Liver (tissue), 9 donors: ENCODE data around the gene ETV3L. TPM values are rescaled to one million over a fixed set of nuclear protein-coding genes. Genes with fewer than 3 reads are reported as not detected.

Source experiments
- DNase-seq: peaks from one replicate; pipeline ENCODE4 v3.0.0-alpha.2; 2017; ENCODE audit warnings: low spot score
- H3K27ac ChIP-seq, 2 donors: one replicate each; pipeline ENCODE4 v1.7.0; 2013; ENCODE audit warnings: inconsistent platforms in 2 of 2, low read length in 2 of 2, control low read depth in 1 of 2, low read depth in 1 of 2, mild to moderate bottlenecking in 1 of 2
- H3K27me3 ChIP-seq, 4 donors: one replicate each; pipeline versions ENCODE4 v1.6.1 to v1.7.0; 2013; ENCODE audit warnings: low read length in 3 of 4, inconsistent platforms in 1 of 4, mild to moderate bottlenecking in 1 of 4, moderate library complexity in 1 of 4; ENCODE audit not compliant: control insufficient read depth in 4 of 4, insufficient read depth in 4 of 4
- H3K36me3 ChIP-seq, 4 donors: one replicate each; pipeline versions ENCODE4 v1.6.1 to v1.7.0; 2013; ENCODE audit warnings: low read length in 3 of 4, mild to moderate bottlenecking in 3 of 4, low read depth in 1 of 4, moderate library complexity in 1 of 4; ENCODE audit not compliant: control insufficient read depth in 4 of 4, insufficient read depth in 3 of 4
- H3K4me1 ChIP-seq, 4 donors: one replicate each; pipeline versions ENCODE4 v1.6.1 to v1.7.0; 2013; ENCODE audit warnings: low read length in 3 of 4, mild to moderate bottlenecking in 3 of 4, moderate library complexity in 1 of 4; ENCODE audit not compliant: control insufficient read depth in 4 of 4, insufficient read depth in 4 of 4
- H3K4me3 ChIP-seq, 3 donors: one replicate each; pipeline versions ENCODE4 v1.6.1 to v1.7.0; 2013; ENCODE audit warnings: low read length in 3 of 3, control low read depth in 1 of 3, low read depth in 1 of 3, mild to moderate bottlenecking in 1 of 3
- H3K9ac ChIP-seq, 2 donors: one replicate each; pipeline ENCODE4 v1.7.0; 2013; ENCODE audit warnings: low read length in 2 of 2, mild to moderate bottlenecking in 2 of 2, moderate library complexity in 2 of 2, control low read depth in 1 of 2, low read depth in 1 of 2
- H3K9me3 ChIP-seq, 4 donors: one replicate each; pipeline versions ENCODE4 v1.6.1 to v1.7.0; 2013; ENCODE audit warnings: low read length in 3 of 4; ENCODE audit not compliant: control insufficient read depth in 4 of 4
- EGR1 ChIP-seq, 2 donors: IDR thresholded peaks; 2 replicates each; pipeline ENCODE4 v1.6.1; 2016 to 2018; ENCODE audit warnings: antibody characterized with exemption in 2 of 2, low read depth in 2 of 2
- FOXA1 ChIP-seq: IDR thresholded peaks from 2 replicates; pipeline ENCODE4 v1.6.1; 2016; ENCODE audit warnings: antibody characterized with exemption
- FOXA2 ChIP-seq: IDR thresholded peaks from 2 replicates; pipeline ENCODE4 v1.6.1; 2016; ENCODE audit warnings: antibody characterized with exemption
- GABPA ChIP-seq, 2 donors: IDR thresholded peaks in 1 of 2; conservative IDR thresholded peaks in 1 of 2; 2 replicates each; pipeline ENCODE4 v1.6.1; 2016; ENCODE audit warnings: antibody characterized with exemption in 2 of 2, mild to moderate bottlenecking in 1 of 2, moderate library complexity in 1 of 2
- HNF4A ChIP-seq, 2 donors: conservative IDR thresholded peaks; 2 replicates each; pipeline ENCODE4 v1.6.1; 2016; ENCODE audit warnings: antibody characterized with exemption in 2 of 2, mild to moderate bottlenecking in 2 of 2
- HNF4G ChIP-seq: IDR thresholded peaks from 2 replicates; pipeline ENCODE4 v1.6.1; 2016; ENCODE audit warnings: antibody characterized with exemption
- JUND ChIP-seq, 2 donors: IDR thresholded peaks; 2 replicates each; pipeline ENCODE4 v1.6.1; 2016; ENCODE audit warnings: antibody characterized with exemption in 2 of 2
- NR2F2 ChIP-seq: IDR thresholded peaks from 2 replicates; pipeline ENCODE4 v1.6.1; 2016; ENCODE audit warnings: antibody characterized with exemption
- RAD21 ChIP-seq, 2 donors: IDR thresholded peaks; 2 replicates each; pipeline ENCODE4 v1.6.1; 2016; ENCODE audit warnings: antibody characterized with exemption in 2 of 2, mild to moderate bottlenecking in 2 of 2
- RXRA ChIP-seq, 2 donors: IDR thresholded peaks; 2 replicates each; pipeline ENCODE4 v1.6.1; 2017 to 2018; ENCODE audit warnings: antibody characterized with exemption in 2 of 2, mild to moderate bottlenecking in 1 of 2
- SP1 ChIP-seq: IDR thresholded peaks from 2 replicates; pipeline ENCODE4 v1.6.1; 2018; ENCODE audit warnings: antibody characterized with exemption, mild to moderate bottlenecking
- YY1 ChIP-seq: IDR thresholded peaks from 2 replicates; pipeline ENCODE4 v1.6.1; 2016; ENCODE audit warnings: antibody characterized with exemption, mild to moderate bottlenecking
- WGBS: extraction: QIAGEN DNeasy Blood & Tissue Kit; methylation state at CpG from one replicate; pipeline ENCODE4 v1.1.7; 2013; 5-methylcytosine and 5-hydroxymethylcytosine counted together
- polyA plus RNA-seq, 2 donors: library from polyadenylated mRNA; stranded (reverse) in 1 of 2; unstranded in 1 of 2; fragments of 200-250 nt in 1 of 2; fragments of >200 nt in 1 of 2; fragmentation: Nextera tagmentation in 1 of 2; extraction: Ambion mirVana in 1 of 2; gene quantifications; one replicate each; pipeline versions ENCODE4 v1.2.1 to v1.2.3, GENCODE V29; 2013 to 2015
- total RNA-seq, 2 donors: library from RNA; depleted of rRNA; stranded (reverse); fragments of >200 nt; gene quantifications; one replicate each; pipeline ENCODE4 v1.2.3, GENCODE V29; 2014
- TF ChIP-seq, protein P1 (sequence below): IDR thresholded peaks from 2 replicates; pipeline ENCODE4 v1.6.1; 2016; ENCODE audit warnings: antibody characterized with exemption
- TF ChIP-seq, protein P2 (sequence below): IDR thresholded peaks from 2 replicates; pipeline ENCODE4 v1.6.1; 2016; ENCODE audit warnings: antibody characterized with exemption, mild to moderate bottlenecking
- TF ChIP-seq, protein P3 (sequence below): IDR thresholded peaks from 2 replicates; pipeline ENCODE4 v1.6.1; 2016; ENCODE audit warnings: antibody characterized with exemption
- TF ChIP-seq, protein P4 (sequence below): IDR thresholded peaks from 2 replicates; pipeline ENCODE4 v1.6.1; 2016; ENCODE audit warnings: antibody characterized with exemption
- donor health status: healthy.
- donor health status: healthy.
- donor health status: healthy.
- donor health status: healthy.
- donor health status: healthy.

Gene ETV3L
- total and polyA plus RNA-seq, 4 donors: not detected

DNA sequence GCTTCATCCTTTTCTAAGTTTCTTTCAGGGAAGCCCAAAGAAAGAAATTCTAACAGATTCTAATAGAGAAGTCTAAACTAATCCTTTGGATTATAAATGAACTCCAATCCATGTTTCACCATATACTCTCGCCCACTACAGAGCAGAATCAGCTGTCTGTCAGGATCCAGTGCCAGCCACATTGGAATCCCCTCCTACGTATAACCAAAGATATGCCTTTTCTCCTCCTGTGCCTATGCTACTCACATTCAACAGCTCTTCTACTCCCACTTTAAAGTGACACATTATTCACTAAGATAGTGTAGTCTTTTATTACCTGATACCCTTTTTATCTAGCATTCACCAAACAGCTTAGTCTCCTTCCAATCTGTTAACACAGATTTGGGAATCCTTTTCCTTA, 35.5 kb upstream of the ETV3L start:
- Histone ChIP-seq H3K4me3 (no peak overlapping the region), H3K36me3 (peaks cover 5 to 52% (median 47%) of the 10 kb centered on the region in 4 donors), H3K27me3 (no peaks in the 10 kb centered on the region), H3K9ac (no peak overlapping the region), H3K4me1 (peaks cover 9 to 28% (median 25%) of the 10 kb centered on the region in 4 donors), H3K9me3 (no peaks in the 10 kb centered on the region), H3K27ac (no peak overlapping the region)
- 95% methylated on average over 2 of the region's 2 CpGs for WGBS
- TF ChIP-seq FOXA1 (no peak), YY1 (no peak), FOXA2 (no peak), HNF4A (conservative IDR thresholded peaks at IDR 0.05) (no peak), SP1 (no peak), HNF4G (no peak), RAD21 (IDR thresholded peaks at IDR 0.05) (no peak), NR2F2 (no peak), GABPA (IDR thresholded peaks at IDR 0.05 in 1 of 2, conservative IDR thresholded peaks at IDR 0.05 in 1 of 2) (no peak), RXRA (IDR thresholded peaks at IDR 0.05) (no peak), JUND (IDR thresholded peaks at IDR 0.05) (no peak)
- TF ChIP-seq, protein P1, sequence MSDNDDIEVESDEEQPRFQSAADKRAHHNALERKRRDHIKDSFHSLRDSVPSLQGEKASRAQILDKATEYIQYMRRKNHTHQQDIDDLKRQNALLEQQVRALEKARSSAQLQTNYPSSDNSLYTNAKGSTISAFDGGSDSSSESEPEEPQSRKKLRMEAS: no peak
- TF ChIP-seq, protein P2, sequence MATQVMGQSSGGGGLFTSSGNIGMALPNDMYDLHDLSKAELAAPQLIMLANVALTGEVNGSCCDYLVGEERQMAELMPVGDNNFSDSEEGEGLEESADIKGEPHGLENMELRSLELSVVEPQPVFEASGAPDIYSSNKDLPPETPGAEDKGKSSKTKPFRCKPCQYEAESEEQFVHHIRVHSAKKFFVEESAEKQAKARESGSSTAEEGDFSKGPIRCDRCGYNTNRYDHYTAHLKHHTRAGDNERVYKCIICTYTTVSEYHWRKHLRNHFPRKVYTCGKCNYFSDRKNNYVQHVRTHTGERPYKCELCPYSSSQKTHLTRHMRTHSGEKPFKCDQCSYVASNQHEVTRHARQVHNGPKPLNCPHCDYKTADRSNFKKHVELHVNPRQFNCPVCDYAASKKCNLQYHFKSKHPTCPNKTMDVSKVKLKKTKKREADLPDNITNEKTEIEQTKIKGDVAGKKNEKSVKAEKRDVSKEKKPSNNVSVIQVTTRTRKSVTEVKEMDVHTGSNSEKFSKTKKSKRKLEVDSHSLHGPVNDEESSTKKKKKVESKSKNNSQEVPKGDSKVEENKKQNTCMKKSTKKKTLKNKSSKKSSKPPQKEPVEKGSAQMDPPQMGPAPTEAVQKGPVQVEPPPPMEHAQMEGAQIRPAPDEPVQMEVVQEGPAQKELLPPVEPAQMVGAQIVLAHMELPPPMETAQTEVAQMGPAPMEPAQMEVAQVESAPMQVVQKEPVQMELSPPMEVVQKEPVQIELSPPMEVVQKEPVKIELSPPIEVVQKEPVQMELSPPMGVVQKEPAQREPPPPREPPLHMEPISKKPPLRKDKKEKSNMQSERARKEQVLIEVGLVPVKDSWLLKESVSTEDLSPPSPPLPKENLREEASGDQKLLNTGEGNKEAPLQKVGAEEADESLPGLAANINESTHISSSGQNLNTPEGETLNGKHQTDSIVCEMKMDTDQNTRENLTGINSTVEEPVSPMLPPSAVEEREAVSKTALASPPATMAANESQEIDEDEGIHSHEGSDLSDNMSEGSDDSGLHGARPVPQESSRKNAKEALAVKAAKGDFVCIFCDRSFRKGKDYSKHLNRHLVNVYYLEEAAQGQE: no peak
- TF ChIP-seq, protein P3, sequence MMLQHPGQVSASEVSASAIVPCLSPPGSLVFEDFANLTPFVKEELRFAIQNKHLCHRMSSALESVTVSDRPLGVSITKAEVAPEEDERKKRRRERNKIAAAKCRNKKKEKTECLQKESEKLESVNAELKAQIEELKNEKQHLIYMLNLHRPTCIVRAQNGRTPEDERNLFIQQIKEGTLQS: no peak
- TF ChIP-seq, protein P4, sequence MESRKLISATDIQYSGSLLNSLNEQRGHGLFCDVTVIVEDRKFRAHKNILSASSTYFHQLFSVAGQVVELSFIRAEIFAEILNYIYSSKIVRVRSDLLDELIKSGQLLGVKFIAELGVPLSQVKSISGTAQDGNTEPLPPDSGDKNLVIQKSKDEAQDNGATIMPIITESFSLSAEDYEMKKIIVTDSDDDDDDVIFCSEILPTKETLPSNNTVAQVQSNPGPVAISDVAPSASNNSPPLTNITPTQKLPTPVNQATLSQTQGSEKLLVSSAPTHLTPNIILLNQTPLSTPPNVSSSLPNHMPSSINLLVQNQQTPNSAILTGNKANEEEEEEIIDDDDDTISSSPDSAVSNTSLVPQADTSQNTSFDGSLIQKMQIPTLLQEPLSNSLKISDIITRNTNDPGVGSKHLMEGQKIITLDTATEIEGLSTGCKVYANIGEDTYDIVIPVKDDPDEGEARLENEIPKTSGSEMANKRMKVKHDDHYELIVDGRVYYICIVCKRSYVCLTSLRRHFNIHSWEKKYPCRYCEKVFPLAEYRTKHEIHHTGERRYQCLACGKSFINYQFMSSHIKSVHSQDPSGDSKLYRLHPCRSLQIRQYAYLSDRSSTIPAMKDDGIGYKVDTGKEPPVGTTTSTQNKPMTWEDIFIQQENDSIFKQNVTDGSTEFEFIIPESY: no peak
- DNase-seq: no peak

DNA sequence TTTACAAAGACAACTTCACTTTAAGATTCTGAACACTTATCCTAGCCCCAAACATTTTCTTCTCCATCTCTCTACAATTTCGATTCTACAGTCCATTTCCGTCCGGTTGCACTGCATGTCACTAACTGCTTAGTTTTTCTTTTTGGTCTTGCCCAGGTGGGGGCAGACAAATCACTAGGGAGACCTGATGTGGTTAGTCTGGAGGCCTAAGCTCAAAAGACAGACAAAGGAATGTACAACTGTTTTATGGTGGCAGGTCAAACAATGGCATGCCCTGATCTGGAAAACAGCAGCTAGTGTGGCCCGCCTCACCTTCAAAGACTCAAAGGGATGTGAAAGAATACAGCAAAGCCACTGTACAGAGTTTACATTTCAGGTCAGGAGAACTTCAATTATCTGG, 34.8 kb upstream of the ETV3L start:
- no peak overlapping the region for H3K9ac ChIP-seq
- peaks cover 9 to 28% (median 25%) of the 10 kb centered on the region in 4 donors for H3K4me1 ChIP-seq
- TF ChIP-seq EGR1 (IDR thresholded peaks at IDR 0.05; ENCODE audit: low read depth in 2 of 2): no peak
- TF ChIP-seq HNF4G: no peak
- TF ChIP-seq RAD21 (IDR thresholded peaks at IDR 0.05): no peak
- TF ChIP-seq GABPA (IDR thresholded peaks at IDR 0.05 in 1 of 2, conservative IDR thresholded peaks at IDR 0.05 in 1 of 2): no peak
- no peaks in the 10 kb centered on the region for H3K27me3 ChIP-seq
- H3K36me3 ChIP-seq: peaks cover 6 to 55% (median 49%) of the 10 kb centered on the region in 4 donors
- no peak overlapping the region for H3K27ac ChIP-seq
- no peak overlapping the region for H3K4me3 ChIP-seq
- WGBS: 97% methylated on average over 4 of the region's 4 CpGs
- H3K9me3 ChIP-seq: no peaks in the 10 kb centered on the region
- DNase-seq: no peak
